CD14-positive monocyte (primary cell): ENCODE measurements around the gene ST8SIA1. TPM values are rescaled to one million over a fixed set of nuclear protein-coding genes. Genes with fewer than 3 reads are reported as not detected.

Experiments used
- DNase-seq, 3 donors: peaks; one replicate each; pipeline ENCODE4 v3.0.0-alpha.2; 2011 to 2022
- H2AFZ ChIP-seq: 2 replicates; pipeline ENCODE4 v1.6.0; 2012; ENCODE audit warnings: mild to moderate bottlenecking, low read depth, low read length, inconsistent platforms; ENCODE audit not compliant: insufficient read depth, poor library complexity, severe bottlenecking
- H3K27ac ChIP-seq, 2 donors: 1 replicate in 1 of 2; 2 replicates in 1 of 2; pipeline ENCODE4 v1.5.1; 2012 to 2013; ENCODE audit warnings: low read length in 2 of 2, control low read depth in 1 of 2, inconsistent platforms in 1 of 2, low read depth in 1 of 2, mild to moderate bottlenecking in 1 of 2
- H3K27me3 ChIP-seq, 2 donors: one replicate each; pipeline versions ENCODE4 v1.6.0 to v1.6.1; 2011 to 2013; ENCODE audit warnings: low read length in 2 of 2; ENCODE audit not compliant: control insufficient read depth in 2 of 2, insufficient read depth in 2 of 2
- H3K36me3 ChIP-seq, 2 donors: replicated peaks in 1 of 2; 1 replicate in 1 of 2; 2 replicates in 1 of 2; pipeline versions ENCODE4 v1.5.1 to v1.6.1; 2012 to 2013; ENCODE audit warnings: low read length in 2 of 2, control low read depth in 1 of 2, inconsistent platforms in 1 of 2, mild to moderate bottlenecking in 1 of 2; ENCODE audit not compliant: insufficient read depth in 2 of 2, control insufficient read depth in 1 of 2
- H3K4me1 ChIP-seq, 2 donors: 1 replicate in 1 of 2; 2 replicates in 1 of 2; pipeline versions ENCODE4 v1.5.1 to v1.6.1; 2012 to 2013; ENCODE audit warnings: low read length in 2 of 2, control low read depth in 1 of 2, inconsistent platforms in 1 of 2, mild to moderate bottlenecking in 1 of 2, moderate library complexity in 1 of 2; ENCODE audit not compliant: insufficient read depth in 2 of 2, control insufficient read depth in 1 of 2
- H3K4me2 ChIP-seq: replicated peaks from 2 replicates; pipeline ENCODE3; 2012; ENCODE audit warnings: low read length, moderate library complexity, mild to moderate bottlenecking; ENCODE audit not compliant: poor library complexity, severe bottlenecking; ENCODE audit errors: extremely low read depth
- H3K4me3 ChIP-seq, 3 experiments: fragments of 200-600 bp in 1 of 3; sonication (generic) in 1 of 3; replicated peaks in 1 of 3; 1 replicate in 2 of 3; 2 replicates in 1 of 3; pipeline ENCODE4 v1.5.1; 2011 to 2013; ENCODE audit warnings: low read length in 3 of 3, mild to moderate bottlenecking in 3 of 3, control low read depth in 2 of 3, low read depth in 2 of 3, inconsistent platforms in 1 of 3, moderate library complexity in 1 of 3
- H3K79me2 ChIP-seq: 2 replicates; pipeline ENCODE4 v1.6.0; 2012; ENCODE audit warnings: mild to moderate bottlenecking, control low read depth, inconsistent platforms, low read length, moderate library complexity; ENCODE audit not compliant: insufficient read depth
- H3K9ac ChIP-seq: 2 replicates; pipeline ENCODE4 v1.6.0; 2017; ENCODE audit warnings: low read length, mild to moderate bottlenecking; ENCODE audit not compliant: insufficient read depth, poor library complexity, severe bottlenecking
- H3K9me3 ChIP-seq, 2 donors: replicated peaks in 1 of 2; 1 replicate in 1 of 2; 2 replicates in 1 of 2; pipeline versions ENCODE4 v1.5.1 to v1.6.1; 2012 to 2013; ENCODE audit warnings: low read length in 2 of 2, control low read depth in 1 of 2; ENCODE audit not compliant: control insufficient read depth in 1 of 2, insufficient read depth in 1 of 2
- H4K20me1 ChIP-seq: 2 replicates; pipeline ENCODE4 v1.6.0; 2012; ENCODE audit warnings: mild to moderate bottlenecking, low read length, control low read depth, moderate library complexity; ENCODE audit not compliant: insufficient read depth
- H3K27ac Mint-ChIP-seq, 7 donors: one replicate each; pipeline ENCODE4 v1.8.0; 2020; ENCODE audit warnings: mild to moderate bottlenecking in 7 of 7, mixed read lengths in 7 of 7, moderate library complexity in 6 of 7, inconsistent platforms in 2 of 7
- H3K27me3 Mint-ChIP-seq, 3 donors: one replicate each; pipeline ENCODE4 v1.8.0; 2021 to 2022; ENCODE audit warnings: low read depth in 3 of 3, mild to moderate bottlenecking in 3 of 3, mixed read lengths in 3 of 3, moderate library complexity in 3 of 3, inconsistent platforms in 1 of 3
- H3K36me3 Mint-ChIP-seq, 2 donors: one replicate each; pipeline ENCODE4 v1.8.0; 2020; ENCODE audit warnings: mixed read lengths in 2 of 2, inconsistent platforms in 1 of 2, mild to moderate bottlenecking in 1 of 2
- H3K4me1 Mint-ChIP-seq: one replicate; pipeline ENCODE4 v1.8.0; 2020; ENCODE audit warnings: mild to moderate bottlenecking, mixed read lengths
- H3K4me3 Mint-ChIP-seq, 2 donors: one replicate each; pipeline ENCODE4 v1.8.0; 2020; ENCODE audit warnings: mild to moderate bottlenecking in 2 of 2, mixed read lengths in 2 of 2, moderate library complexity in 1 of 2
- H3K9me3 Mint-ChIP-seq, 7 donors: one replicate each; pipeline ENCODE4 v1.8.0; 2020 to 2022; ENCODE audit warnings: mixed read lengths in 7 of 7, mild to moderate bottlenecking in 6 of 7, moderate library complexity in 6 of 7, inconsistent platforms in 2 of 7
- CTCF ChIP-seq: fragments of 200-600 bp; IDR thresholded peaks from one replicate; pipeline ENCODE4 v1.8.0; 2022; ENCODE audit warnings: antibody characterized with exemption, mild to moderate bottlenecking
- WGBS: methylation state at CpG from one replicate; pipeline ENCODE4 v1.1.5; 2013; ENCODE audit warnings: missing lambda C conversion rate; ENCODE audit not compliant: insufficient coverage; 5-methylcytosine and 5-hydroxymethylcytosine counted together
- intact Hi-C, 2 donors: fragments of 100-400 bp; cut with micrococcal nuclease; formaldehyde crosslinking; loops; one replicate each; pipeline versions ENCODE4 v1.15.0 to v1.15.1; 2023
- polyA plus RNA-seq, 3 donors: library from polyadenylated mRNA; depleted of rRNA in 1 of 3; unstranded in 2 of 3; stranded (reverse) in 1 of 3; fragments of 300-500 nt in 2 of 3; fragments of >200 nt in 1 of 3; fragmentation: Illumina TruSeq in 2 of 3; gene quantifications; 1 replicate in 2 of 3; 2 replicates in 1 of 3; pipeline ENCODE4 v1.2.3, GENCODE V29; 2012 to 2021

Gene ST8SIA1
- polyA plus RNA-seq, 3 donors: not detected

- Mint-ChIP-seq H3K27ac (no peak overlapping the region), H3K4me3 (no peak overlapping the region), H3K36me3 (no peaks in the 10 kb centered on the region), H3K27me3 (peaks cover 8 to 14% (median 12%) of the 10 kb centered on the region in 3 donors), H3K4me1 (peaks cover 10% of the 10 kb centered on the region), H3K9me3 (peaks cover 0 to 2% (median 0%) of the 10 kb centered on the region in 7 donors)
- intact Hi-C loops: no loop called here
- H4K20me1 ChIP-seq: no peaks in the 10 kb centered on the region
- WGBS: no CpG with 5 or more reads among the region's 1 CpG
- no peak overlapping the region for H3K4me2 ChIP-seq
- no peak for DNase-seq
- no peaks in the 10 kb centered on the region for H3K79me2 ChIP-seq
- no peaks in the 10 kb centered on the region for H3K9me3 ChIP-seq
- H3K27me3 ChIP-seq: peaks cover 4 to 9% of the 10 kb centered on the region in 2 donors
- H3K4me3 ChIP-seq: no peak overlapping the region
- no peak overlapping the region for H3K9ac ChIP-seq
- H3K27ac ChIP-seq: no peak overlapping the region
- no peak overlapping the region for H2AFZ ChIP-seq
- H3K36me3 ChIP-seq: no peaks in the 10 kb centered on the region
- TF ChIP-seq CTCF: no peak
- H3K4me1 ChIP-seq: peaks cover 0 to 4% of the 10 kb centered on the region in 2 donors
Measured at GRCh38 chr12:22285846-22286245, 48.7 kb downstream of the ST8SIA1 start.

DNA sequence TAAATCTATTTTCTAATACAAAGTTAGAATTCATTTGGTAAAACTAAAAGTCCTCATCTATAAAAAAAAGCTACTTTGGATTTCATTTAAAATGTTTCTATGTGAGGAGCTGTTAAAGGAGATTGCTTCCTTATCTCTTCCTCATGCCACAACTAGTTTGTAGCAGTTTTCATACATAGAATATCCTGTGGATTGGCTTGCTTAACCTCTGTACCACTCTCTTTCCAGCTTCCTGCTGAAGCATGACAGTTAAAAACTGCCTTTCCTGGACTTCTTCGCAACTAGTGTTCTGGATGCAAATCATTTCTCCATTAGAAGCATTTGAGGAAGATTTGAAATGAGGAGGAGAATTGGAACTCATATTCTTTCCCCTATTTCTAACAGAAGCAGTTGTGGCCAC lies 49.6 kb downstream of the ST8SIA1 start:
- DNase-seq: no peak
- no peak overlapping the region for H3K27ac Mint-ChIP-seq
- no peaks in the 10 kb centered on the region for H4K20me1 ChIP-seq
- H2AFZ ChIP-seq: no peak overlapping the region
- H3K79me2 ChIP-seq: no peaks in the 10 kb centered on the region
- peaks cover under 1 to 9% of the 10 kb centered on the region in 2 donors for H3K27me3 ChIP-seq
- intact Hi-C loops: no loop called here
- no peak overlapping the region for H3K4me2 ChIP-seq
- no peak overlapping the region for H3K27ac ChIP-seq
- TF ChIP-seq CTCF: no peak
- peaks cover 0 to 4% of the 10 kb centered on the region in 2 donors for H3K4me1 ChIP-seq
- H3K9me3 Mint-ChIP-seq: peaks cover 0 to 2% (median 0%) of the 10 kb centered on the region in 7 donors
- peaks cover 10% of the 10 kb centered on the region for H3K4me1 Mint-ChIP-seq
- H3K9me3 ChIP-seq: no peaks in the 10 kb centered on the region
- no CpG with 5 or more reads among the region's 1 CpG for WGBS
- no peak overlapping the region for H3K4me3 ChIP-seq
- H3K36me3 ChIP-seq: no peaks in the 10 kb centered on the region
- peaks cover 5 to 14% (median 12%) of the 10 kb centered on the region in 3 donors for H3K27me3 Mint-ChIP-seq
- H3K36me3 Mint-ChIP-seq: no peaks in the 10 kb centered on the region
- no peak overlapping the region for H3K9ac ChIP-seq
- H3K4me3 Mint-ChIP-seq: no peak overlapping the region
